NCI-H524 (cell line): Measurements from ENCODE around the gene ZC3H13.
"Not testable (repeated sequence)": the region's sequence is repeated elsewhere in the genome, so short reads cannot be mapped to it uniquely, and the experiment has no call there.

ENCODE experiments used
- DNase-seq, 2 experiments: peaks; one replicate each; lab custom pipeline; 2025; lab: John Stamatoyannopoulos, UW

The ZC3H13 gene

GRCh38 chr13:46006688-46007452 lies 45.7 kb downstream of the ZC3H13 start:
- DNase-seq, result no peak

- no peak for DNase-seq
Observed at GRCh38 chr13:46004491-46004890, 48.1 kb downstream of the ZC3H13 start.

- DNase-seq, result no peak
Observed at GRCh38 chr13:45996631-45997030, 55.9 kb downstream of the ZC3H13 start.

DNA sequence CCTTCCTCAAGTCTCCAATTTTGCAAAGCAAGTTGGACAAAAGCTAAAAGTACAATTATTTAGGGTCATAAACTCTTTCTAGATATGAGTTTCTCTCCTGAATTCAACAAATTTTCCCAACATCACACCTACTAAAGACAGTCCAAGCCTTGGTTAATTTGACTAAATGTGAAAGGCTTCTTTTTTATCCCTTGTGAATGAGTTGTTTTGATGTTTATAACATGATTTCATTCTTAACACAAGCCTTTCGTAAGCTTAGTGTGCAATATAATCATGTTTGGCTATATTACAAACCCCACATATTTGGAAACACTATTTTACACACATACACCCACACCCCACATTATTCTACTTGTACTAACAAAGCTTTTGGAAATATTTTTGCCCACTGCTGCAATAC lies 57.3 kb downstream of the ZC3H13 start:
- no peak for DNase-seq

DNA sequence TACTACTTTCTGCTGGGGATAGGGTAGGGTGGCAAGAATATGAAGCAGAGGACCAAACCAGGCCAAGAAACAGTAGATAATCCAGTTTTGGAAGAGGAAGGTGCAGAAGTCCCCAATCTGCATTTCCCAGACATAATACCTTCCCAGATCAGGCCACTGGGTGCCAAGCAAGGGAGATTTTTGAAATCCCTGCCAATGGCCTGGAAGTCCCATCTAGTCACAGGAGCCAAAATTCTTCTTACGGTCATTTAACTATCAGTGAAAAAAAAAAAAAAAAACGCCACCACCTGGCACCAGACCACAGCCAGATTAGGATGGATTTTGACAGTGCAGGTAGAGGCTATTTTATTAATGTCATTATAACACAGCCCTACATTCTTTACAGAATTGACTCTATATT lies 57.8 kb downstream of the ZC3H13 start:
- DNase-seq, result no peak

DNA sequence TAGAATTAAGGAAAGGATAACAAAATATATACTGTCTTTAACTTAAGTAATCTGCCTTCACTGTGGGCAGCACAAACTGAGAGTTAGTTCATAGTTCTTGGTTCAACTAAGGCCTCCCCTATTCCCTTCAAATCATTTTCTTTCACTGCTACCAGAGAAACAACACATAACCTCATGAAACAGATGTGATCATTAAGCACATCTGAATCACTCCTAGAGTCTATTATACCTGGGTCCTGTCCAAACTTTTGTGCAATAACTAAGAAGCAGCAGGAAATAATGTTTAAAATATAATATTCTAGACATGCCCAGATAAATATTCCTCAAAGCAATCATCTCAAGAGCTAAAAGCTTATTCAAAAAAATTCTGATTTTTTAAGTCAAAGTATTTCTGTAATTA lies 62.9 kb downstream of the ZC3H13 start:
- no peak for DNase-seq

- DNase-seq, result not testable (repeated sequence)
Observed at GRCh38 chr13:45981127-45981526, 71.4 kb downstream of the ZC3H13 start.

DNA sequence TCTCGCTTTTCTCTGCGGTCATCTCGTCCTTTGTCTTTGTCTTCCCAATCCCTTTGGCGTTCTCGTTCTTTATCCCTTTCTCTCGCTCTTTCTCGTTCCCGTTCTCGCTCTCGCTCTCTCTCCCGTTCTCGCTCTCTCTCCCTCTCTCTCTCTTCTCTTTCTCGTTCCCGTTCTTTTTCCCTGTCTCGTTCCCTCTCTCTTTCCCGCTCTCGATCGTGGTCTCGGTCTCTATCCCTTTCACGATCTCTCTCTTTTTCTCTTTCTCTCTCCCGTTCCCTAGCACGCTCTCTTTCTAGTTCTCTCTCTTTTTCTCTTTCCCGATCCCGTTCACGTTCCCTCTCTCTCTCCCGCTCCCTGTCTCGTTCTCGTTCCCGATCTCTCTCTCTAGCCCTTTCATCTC lies 77.2 kb downstream of the ZC3H13 start:
- no peak for DNase-seq

DNA sequence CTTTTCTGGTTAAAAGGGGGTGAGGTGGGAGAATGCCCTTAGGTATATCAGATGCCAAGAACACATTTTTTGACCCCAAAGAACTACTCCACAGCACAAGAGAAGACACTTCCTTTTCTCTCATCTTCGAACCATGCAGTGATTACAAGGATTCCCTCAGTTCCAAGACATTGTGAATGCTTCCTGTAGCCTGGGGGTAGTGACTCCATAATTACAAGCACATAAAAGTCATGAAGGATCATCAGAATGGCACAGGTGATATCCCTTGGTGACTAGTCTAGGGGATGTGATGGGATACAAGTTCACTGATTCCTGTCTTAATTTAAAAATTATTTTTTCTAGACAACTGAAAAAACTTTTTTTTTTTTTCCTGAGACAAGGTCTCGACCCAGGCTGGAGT lies 78.0 kb downstream of the ZC3H13 start:
- no peak for DNase-seq

DNA sequence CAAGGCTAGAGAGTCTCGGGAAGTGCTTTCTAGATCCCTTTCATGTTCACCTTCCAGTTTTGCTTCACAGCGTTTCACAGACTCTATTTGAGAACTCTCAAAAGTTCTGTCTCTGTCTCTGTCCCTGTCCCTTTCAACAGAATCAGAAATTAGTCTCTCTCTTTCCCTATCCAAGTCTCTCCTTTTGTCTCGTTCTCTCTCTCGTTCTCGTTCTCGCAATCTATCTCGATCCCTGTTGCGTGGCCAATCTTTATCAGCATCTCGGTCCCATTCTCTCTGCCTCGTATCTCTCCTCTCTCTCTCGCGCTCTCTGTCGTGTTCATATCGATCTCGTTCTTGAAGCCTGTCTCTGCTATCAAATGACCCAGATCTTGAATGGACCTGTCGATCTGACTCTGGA lies 85.0 kb downstream of the ZC3H13 start:
- no peak for DNase-seq

DNA sequence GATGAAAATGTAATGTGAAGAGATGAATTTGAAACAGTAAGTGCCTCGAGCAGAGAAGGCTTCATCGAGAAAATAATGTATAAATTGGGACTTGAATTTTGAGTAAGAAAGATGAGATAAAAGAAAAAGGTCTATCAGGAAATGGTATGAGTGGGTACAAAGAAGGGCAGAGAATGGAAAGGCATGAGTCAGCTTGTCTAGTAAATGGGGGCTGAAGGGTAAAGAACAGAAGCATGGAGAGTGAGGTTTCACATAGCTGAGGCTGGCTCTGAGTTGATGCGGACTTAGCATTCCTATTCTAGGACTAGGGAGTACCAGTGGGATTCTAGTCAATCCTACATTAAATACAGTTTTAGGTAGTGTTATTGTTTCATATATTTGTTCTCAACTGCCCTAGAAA lies 85.8 kb downstream of the ZC3H13 start:
- no peak for DNase-seq

DNA sequence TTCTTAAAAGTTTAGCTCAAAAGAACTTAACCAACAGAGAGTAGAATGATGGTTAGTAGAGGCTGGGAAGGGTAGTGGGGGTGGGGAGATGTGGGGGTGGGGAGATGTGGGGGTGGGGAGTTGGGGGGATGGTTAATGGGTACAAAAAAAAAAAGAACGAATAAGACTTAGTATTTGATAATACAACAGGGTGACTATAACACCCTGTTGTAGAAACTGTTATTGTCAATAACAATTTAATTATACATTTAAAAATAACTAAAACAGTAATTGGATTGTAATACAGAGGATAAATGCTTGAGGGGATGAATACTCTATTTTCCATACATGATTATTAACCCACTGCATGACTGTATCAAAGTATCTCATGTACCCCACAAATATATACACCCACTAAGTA lies 91.1 kb downstream of the ZC3H13 start:
- DNase-seq, result no peak

- DNase-seq, result no peak
Observed at GRCh38 chr13:45954836-45955800, 97.4 kb downstream of the ZC3H13 start.

- DNase-seq, result no peak
Observed at GRCh38 chr13:45953082-45953481, 99.5 kb downstream of the ZC3H13 start.

DNA sequence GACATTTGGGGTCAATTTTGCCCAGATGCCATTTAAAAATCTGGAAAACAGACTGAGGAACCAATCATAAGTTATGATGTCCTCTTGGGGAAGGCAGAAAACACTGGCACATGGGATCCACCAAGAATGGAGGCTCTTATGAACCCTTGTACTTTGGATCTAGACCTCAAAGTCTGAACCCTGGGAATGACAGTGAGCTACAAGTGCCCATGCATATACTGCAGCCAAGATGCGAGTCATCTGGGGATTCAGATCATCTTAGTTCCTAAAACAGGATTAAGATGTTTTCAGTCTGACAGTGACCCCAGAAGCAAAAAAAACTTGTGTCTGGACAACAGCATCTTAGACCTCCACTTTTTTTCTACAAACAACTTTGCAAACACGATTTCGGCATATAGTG lies 100.8 kb downstream of the ZC3H13 start:
- no peak for DNase-seq

GRCh38 chr13:45951166-45951565 lies 101.4 kb downstream of the ZC3H13 start:
- no peak for DNase-seq

- DNase-seq, result no peak
Observed at GRCh38 chr13:45950386-45951000, 102.1 kb downstream of the ZC3H13 start.

DNA sequence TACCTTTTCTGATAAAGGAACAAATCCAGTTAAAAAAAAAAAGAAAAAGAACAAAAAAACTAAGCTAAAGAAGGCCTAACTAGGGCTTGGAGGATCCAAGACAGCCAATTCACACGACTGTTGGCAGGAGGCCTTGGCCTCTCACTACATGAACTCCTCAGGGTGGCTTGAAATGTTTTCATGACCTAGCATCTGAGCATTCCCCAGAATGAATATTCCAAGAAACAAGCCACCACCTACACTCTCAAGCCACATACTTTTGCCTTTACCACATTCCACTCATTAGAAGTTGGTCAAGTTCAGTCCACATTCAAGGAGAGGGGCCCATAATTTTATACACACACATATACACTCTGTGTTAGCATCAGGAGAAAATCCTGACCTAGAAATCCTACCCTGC lies 103.4 kb downstream of the ZC3H13 start:
- no peak for DNase-seq

GRCh38 chr13:45943965-45944364 lies 108.6 kb downstream of the ZC3H13 start:
- DNase-seq, result no peak

GRCh38 chr13:45943120-45943519 lies 109.4 kb downstream of the ZC3H13 start:
- DNase-seq, result no peak

DNA sequence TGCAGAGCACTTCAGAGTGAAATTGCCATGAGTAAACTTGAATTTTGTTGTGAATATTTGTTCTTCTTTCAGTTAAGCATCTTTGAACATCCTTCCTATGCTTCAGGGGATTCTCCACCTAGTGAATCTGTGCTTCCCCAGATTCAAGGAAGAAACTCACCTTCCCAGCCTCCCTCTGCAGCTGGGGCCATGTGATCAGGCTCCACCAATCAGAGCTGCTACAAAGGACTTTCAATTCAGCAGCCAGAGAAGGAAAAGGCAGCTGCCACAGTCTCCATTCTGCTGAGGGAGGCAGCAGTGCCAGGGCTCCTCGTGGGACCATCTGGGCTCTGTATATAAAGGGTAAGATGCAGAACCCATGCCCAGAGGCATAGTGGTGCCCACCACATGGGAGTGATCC lies 111.3 kb downstream of the ZC3H13 start:
- no peak for DNase-seq

- DNase-seq, result no peak
Observed at GRCh38 chr13:45940061-45940460, 112.5 kb downstream of the ZC3H13 start.

DNA sequence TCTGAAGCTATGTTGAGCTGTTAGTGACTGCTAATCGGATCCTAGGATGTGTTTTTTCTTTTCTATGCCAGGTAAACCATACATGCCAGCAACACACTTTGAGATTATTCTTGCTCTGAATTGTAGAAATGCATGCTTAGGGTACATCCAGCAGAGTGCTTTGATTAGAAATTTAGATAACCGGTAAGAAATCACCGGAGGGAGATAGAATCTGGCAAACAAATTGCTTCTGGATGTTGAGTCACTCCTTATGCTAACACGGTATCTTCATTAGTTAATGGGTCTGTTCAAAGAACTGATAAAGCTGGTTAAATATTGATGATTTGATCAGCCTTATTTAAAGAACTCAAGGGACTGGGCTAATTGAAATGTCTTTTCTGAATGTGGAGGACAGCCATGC lies 115.9 kb downstream of the ZC3H13 start:
- DNase-seq, result no peak
